Mammary epithelial cell (primary cell): ENCODE data around the gene RMND5B.

Experiments
- EZH2 ChIP-seq: IDR thresholded peaks from 2 replicates; pipeline ENCODE4 v1.6.1; 2012; ENCODE audit warnings: low read length, inconsistent platforms, borderline replicate concordance
- TF ChIP-seq, protein P1 (sequence below), 2 donors: IDR thresholded peaks in 1 of 2; conservative IDR thresholded peaks in 1 of 2; 2 replicates each; pipeline ENCODE4 v1.5.1; 2011 to 2012; ENCODE audit warnings: inconsistent platforms in 2 of 2, low read length in 2 of 2, mild to moderate bottlenecking in 2 of 2, control low read depth in 1 of 2, low read depth in 1 of 2; ENCODE audit not compliant: insufficient read depth in 1 of 2; ENCODE audit errors: extremely low read depth in 1 of 2

DNA sequence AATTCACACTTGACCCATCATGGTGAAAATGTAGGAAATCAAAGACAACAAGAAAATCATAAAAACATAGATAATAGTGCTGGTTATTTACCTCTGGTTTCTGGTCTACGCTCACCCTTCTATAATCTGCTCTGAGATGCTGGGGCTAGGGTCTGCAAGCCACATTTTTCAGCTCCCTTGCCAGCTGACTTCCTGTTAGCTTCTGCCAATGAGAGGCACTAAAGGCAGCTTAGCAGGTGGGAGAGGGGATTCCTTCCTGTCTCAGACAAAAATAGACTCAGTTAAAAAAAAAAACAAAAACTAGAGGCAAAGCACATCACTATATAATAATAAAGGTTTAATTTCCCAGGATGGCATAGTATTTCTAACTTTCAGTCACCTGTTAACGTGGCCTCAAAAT lies 37.7 kb upstream of the RMND5B start:
- no peak for TF ChIP-seq EZH2
- TF ChIP-seq, protein P1, sequence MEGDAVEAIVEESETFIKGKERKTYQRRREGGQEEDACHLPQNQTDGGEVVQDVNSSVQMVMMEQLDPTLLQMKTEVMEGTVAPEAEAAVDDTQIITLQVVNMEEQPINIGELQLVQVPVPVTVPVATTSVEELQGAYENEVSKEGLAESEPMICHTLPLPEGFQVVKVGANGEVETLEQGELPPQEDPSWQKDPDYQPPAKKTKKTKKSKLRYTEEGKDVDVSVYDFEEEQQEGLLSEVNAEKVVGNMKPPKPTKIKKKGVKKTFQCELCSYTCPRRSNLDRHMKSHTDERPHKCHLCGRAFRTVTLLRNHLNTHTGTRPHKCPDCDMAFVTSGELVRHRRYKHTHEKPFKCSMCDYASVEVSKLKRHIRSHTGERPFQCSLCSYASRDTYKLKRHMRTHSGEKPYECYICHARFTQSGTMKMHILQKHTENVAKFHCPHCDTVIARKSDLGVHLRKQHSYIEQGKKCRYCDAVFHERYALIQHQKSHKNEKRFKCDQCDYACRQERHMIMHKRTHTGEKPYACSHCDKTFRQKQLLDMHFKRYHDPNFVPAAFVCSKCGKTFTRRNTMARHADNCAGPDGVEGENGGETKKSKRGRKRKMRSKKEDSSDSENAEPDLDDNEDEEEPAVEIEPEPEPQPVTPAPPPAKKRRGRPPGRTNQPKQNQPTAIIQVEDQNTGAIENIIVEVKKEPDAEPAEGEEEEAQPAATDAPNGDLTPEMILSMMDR (conservative IDR thresholded peaks at IDR 0.05 in 1 of 2, IDR thresholded peaks at IDR 0.05 in 1 of 2; ENCODE audit: extremely low read depth in 1 of 2, insufficient read depth in 1 of 2, low read depth in 1 of 2, low read length in 2 of 2): no peak
